Activated CD4-positive, alpha-beta T cell treated with anti-CD3 and anti-CD28 coated beads, Interleukin-2, Interleukin-4, amounts not matched to agents 100 ng/mL and 50 ng/mL, durations not matched to agents 16 hours and 8 hours (primary cell): ENCODE results near the gene ENO2.
A peak's percentile ranks its signal among the peaks of the same experiment; 100 is the strongest.

Experiments used
- DNase-seq: peaks from one replicate; pipeline ENCODE4 v3.0.0-alpha.2; 2020; ENCODE audit warnings: low spot score

The ENO2 gene

DNA sequence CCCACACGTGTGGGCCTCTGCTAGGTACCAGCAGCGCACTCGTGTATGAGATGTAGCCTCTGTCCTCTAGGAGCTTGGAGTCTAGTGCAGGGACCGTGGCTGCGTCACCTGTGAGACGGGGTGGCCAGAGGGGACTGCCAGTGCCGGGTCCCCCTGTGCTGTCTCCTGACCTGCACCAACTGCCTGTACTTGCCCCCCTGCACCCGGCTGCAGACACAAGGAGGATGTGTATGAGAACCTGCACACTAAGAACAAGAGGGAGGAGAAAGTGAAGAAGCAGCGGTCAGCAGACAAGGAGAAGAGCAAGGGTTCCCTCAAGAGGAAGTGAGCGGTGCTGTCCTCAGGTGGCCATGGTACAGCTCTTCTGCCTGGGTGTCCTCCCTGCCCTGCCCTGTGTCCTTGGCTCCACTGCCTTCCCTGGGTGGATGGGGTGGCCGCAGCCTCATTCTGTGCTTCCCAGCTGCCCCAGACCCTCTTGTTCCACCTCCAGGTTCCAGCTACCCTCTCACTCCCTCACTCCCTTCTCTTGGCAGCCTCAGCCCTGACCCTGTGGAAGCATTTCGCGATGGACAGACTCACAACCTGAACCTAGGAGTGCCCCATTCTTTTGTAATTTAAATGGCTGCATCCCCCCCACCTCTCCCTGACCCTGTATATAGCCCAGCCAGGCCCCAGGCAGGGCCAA is 46.4 kb downstream of the ENO2 start:
- DNase-seq, result peak; percentile 70

DNA sequence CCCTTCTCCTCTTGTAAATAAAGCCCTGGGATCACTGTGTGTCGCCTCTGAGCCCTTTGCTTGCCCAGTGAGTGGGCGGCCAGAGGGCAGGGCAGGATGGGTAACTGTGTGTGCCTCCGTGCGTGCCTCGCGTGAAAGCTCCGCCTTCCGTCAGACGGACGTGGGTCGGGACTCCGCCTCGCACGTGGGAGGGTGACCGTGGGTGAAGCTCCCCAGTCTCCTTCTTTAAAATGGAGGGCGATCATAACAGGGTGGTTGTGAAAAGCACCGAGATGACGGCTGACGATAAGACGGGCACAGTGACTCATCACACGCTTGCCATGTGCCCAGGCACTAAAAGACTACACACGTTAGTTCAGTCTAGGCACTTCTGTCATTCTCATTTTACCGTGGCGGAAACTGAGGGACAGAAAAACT is 46.9 kb downstream of the ENO2 start:
- peak; percentile 94 for DNase-seq

GRCh38 chr12:6961695-6962284 is 47.4 kb downstream of the ENO2 start:
- no peak for DNase-seq

- no peak for DNase-seq
Measured at GRCh38 chr12:6962285-6963015, 48.1 kb downstream of the ENO2 start.

DNA sequence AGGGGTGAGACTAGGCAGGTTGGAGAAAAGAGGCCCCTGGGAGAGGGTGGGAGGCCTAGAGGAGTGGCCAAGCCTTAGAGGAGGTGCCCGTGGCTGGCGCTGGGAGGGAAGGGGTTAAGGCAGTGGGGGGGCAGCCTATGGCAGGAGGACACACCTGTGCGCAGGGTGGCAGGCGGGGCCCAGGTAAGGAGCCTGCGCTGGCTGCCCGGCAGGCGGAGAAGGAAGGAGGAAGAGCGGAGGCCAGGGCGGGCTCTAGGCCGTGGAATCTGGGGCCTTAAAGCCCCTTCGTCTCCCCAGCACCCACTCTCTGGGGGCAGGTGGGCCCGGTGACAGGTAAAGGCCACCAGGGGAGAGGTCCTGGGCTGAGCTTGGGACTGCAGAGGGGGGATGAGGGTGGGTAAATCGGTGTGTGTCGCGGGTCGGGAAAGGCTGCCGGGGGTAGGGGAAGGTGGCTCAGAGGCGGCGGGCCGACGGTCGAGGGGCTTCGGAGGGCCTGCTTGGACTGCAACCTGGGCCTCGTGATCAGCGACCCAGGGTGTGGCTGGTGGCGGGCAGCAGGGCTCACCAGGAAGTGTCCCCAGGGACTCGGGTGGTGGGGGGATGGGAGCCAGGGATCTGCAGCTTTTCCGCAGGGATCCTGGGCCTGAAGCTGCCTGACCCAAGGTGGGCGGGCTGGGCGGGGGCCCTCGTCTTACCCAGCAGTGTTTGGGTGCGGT is 48.8 kb downstream of the ENO2 start:
- DNase-seq, result no peak

DNA sequence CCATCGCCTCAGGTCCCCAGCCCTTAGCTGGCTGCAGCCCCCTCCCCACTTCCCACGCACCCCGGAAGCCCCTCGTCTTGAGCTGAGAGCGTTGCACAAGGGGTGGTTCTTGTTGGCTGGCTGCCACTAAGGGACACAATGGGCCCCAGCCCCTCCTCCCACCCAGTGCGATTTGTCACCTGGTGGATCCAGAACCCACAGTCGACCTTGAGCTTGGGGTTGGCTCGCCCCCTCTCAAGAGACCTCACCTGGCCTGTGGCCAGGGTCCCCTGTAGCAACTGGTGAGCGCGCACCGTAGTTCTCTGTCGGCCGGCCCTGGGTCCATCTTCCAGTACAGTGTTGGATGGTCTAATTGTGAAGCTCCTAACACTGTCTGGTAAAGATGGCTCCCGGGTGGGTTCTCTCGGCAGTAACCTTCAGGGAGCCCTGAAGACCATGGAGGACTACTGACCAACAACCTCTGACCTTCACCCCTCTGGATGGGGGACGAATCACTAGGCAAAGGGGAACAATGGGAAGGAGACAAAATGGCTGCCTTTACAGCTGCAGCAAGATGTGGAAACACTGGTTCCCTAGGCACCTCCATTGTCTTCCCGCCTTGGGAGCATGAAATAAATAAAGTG is 49.5 kb downstream of the ENO2 start:
- DNase-seq, result no peak

DNA sequence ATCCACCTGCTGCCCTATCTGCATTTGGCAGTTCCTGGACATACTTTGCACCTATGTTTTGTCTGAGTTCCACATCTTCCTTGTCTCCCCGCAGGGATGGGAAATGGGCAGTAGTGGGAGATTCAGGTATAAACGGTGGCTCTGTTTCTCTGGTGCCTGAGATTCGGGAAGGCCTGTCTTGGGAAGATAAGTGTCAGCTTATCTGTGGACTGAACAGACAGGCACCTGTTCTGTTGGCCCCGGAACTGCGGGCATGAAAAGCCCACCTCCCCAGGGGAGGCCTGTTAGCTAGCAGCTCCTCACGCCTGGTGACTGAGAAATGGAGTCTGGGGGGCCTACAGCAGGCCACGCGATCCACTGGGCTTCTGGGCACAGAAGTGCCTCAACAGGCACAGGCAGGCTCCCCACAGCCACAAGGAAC is 50.2 kb downstream of the ENO2 start:
- DNase-seq, result no peak

- DNase-seq, result peak; percentile 93
Measured at GRCh38 chr12:6965026-6965661, 50.8 kb downstream of the ENO2 start.

GRCh38 chr12:6965714-6966113 is 51.3 kb downstream of the ENO2 start:
- DNase-seq, result no peak

DNA sequence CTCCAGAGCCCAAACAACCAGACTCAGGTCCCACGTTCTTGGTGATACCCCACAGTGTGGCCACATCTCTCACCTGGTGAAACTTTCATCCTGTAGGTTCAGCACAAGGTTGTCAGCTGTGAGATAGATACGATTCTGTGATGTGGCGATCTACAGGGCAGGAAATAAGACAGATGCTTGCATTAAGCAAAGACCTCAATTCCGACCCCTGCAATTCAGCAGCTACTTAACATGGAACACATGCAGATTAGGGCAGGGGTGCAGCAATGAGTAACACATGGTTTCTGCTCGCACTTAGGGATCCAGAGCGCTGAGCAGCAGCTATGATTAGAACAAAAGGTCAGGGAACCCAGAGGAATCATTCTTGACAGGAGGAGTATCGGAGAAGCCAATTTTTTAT is 52.0 kb downstream of the ENO2 start:
- DNase-seq, result no peak

GRCh38 chr12:6967651-6968100 is 53.3 kb downstream of the ENO2 start:
- DNase-seq, result no peak

DNA sequence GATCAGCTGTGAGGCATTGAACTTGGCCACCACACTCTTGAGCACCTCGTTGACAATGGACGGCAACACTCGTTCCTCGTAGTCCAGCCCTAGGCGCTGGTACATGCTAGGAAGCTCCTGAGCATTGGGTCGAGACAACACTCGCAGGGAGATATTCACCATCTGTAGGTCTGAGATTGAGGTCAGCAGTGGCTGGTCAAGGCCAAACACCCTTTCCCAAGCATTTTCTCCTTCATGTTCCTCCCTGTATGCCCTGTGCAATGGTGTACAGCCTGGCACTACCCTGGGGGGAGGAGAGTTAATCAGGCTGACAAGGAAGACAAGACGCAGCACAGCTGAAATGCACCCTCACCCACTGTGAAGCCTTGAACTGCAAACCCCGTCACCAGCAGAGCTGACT is 54.0 kb downstream of the ENO2 start:
- DNase-seq, result no peak

GRCh38 chr12:6970096-6970527 is 55.7 kb downstream of the ENO2 start:
- no peak for DNase-seq
